MM.1S (cell line): Measurements from ENCODE around the gene MITF.

ENCODE experiments used
- DNase-seq: peaks from one replicate; pipeline ENCODE4 v3.0.0-alpha.2; 2015
- H2AFZ ChIP-seq: fragments of 300-600 bp; sonication (generic); 2 replicates; pipeline ENCODE4 v1.6.0; 2016; ENCODE audit warnings: antibody characterized with exemption, low read length
- H3F3A ChIP-seq: fragments of 300-600 bp; sonication (generic); 2 replicates; pipeline ENCODE4 v1.6.1; 2016; ENCODE audit warnings: mild to moderate bottlenecking, antibody characterized with exemption, low read length, moderate library complexity, mixed read lengths; ENCODE audit not compliant: insufficient read depth
- H3K27ac ChIP-seq: fragments of 300-600 bp; sonication (generic); 2 replicates; pipeline ENCODE4 v1.5.1; 2016; ENCODE audit warnings: mild to moderate bottlenecking, low read length
- H3K27me3 ChIP-seq: fragments of 300-600 bp; sonication (generic); replicated peaks from 2 replicates; pipeline ENCODE4 v1.6.0; 2016; ENCODE audit warnings: low read length; ENCODE audit not compliant: insufficient read depth
- H3K36me3 ChIP-seq: fragments of 300-600 bp; sonication (generic); replicated peaks from 2 replicates; pipeline ENCODE4 v1.6.1; 2016; ENCODE audit warnings: mild to moderate bottlenecking, low read length, mixed read lengths; ENCODE audit not compliant: insufficient read depth
- H3K4me1 ChIP-seq: fragments of 300-600 bp; sonication (generic); 2 replicates; pipeline ENCODE4 v1.6.1; 2016; ENCODE audit warnings: low read length, mixed read lengths
- H3K4me2 ChIP-seq: fragments of 300-600 bp; sonication (generic); 2 replicates; pipeline ENCODE4 v1.6.0; 2016; ENCODE audit warnings: low read depth, low read length
- H3K4me3 ChIP-seq: fragments of 300-600 bp; sonication (generic); 2 replicates; pipeline ENCODE4 v1.5.1; 2016; ENCODE audit warnings: low read length, mixed read lengths
- H3K79me2 ChIP-seq: fragments of 300-600 bp; sonication (generic); 2 replicates; pipeline ENCODE4 v1.6.1; 2016; ENCODE audit warnings: mixed run types, low read length, mixed read lengths
- H3K9ac ChIP-seq: fragments of 300-600 bp; sonication (generic); 2 replicates; pipeline ENCODE4 v1.6.1; 2016; ENCODE audit warnings: low read length, mixed read lengths
- H3K9me2 ChIP-seq: fragments of 300-600 bp; sonication (generic); replicated peaks from 2 replicates; pipeline ENCODE4 v1.6.1; 2016; ENCODE audit warnings: mild to moderate bottlenecking, low read length, mixed read lengths; ENCODE audit not compliant: insufficient read depth
- H3K9me3 ChIP-seq: fragments of 300-600 bp; sonication (generic); replicated peaks from 2 replicates; pipeline ENCODE4 v1.6.1; 2016; ENCODE audit warnings: mild to moderate bottlenecking, low read length, mixed read lengths; ENCODE audit not compliant: insufficient read depth
- H4K20me1 ChIP-seq: fragments of 300-600 bp; sonication (generic); 2 replicates; pipeline ENCODE4 v1.6.1; 2016; ENCODE audit warnings: mild to moderate bottlenecking, low read length, moderate library complexity, mixed read lengths; ENCODE audit not compliant: insufficient read depth
- EZH2 ChIP-seq: fragments of 300-600 bp; sonication (generic); optimal IDR thresholded peaks from 2 replicates; pipeline ENCODE3; 2017; ENCODE audit warnings: low read depth, mild to moderate bottlenecking, antibody characterized with exemption, low read length, mixed read lengths
- EZH2phosphoT487 ChIP-seq: fragments of 300-600 bp; sonication (generic); IDR thresholded peaks from 2 replicates; pipeline ENCODE4 v1.6.1; 2018; ENCODE audit warnings: antibody characterized with exemption, low read length
- TF ChIP-seq, protein P1 (sequence below): fragments of 300-600 bp; sonication (generic); IDR thresholded peaks from 2 replicates; pipeline ENCODE4 v1.5.1; 2016; ENCODE audit warnings: antibody characterized with exemption, low read length, mixed read lengths

Gene MITF

DNA sequence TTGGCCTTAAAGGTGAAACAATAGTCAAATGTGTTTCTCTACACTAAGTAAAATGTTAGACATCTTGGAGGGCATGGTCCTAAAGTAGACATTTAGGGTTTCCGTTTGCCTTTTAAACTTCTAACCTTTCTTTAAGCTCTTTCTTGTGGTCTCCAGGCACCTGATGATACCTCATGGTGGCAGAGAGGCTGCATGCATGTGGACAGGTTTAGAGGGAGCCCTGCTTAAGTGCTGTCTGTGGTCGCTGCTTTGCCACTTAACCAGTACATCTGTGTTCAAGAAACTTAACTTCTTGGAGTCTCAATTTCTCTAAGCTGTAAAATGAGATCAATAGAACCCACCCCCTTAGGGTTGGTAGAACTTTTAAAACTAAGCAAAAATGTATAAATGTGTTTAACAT is 6.2 kb downstream of the MITF start:
- H3K27ac ChIP-seq: no peak overlapping the region
- H3K4me3 ChIP-seq: no peak overlapping the region
- no peaks in the 10 kb centered on the region for H3F3A ChIP-seq
- H2AFZ ChIP-seq: no peak overlapping the region
- H3K4me1 ChIP-seq: 0 out of 2 replicates have a peak, but pooled peaks cover 4% of the 10 kb centered on the region
- peaks cover 21% of the 10 kb centered on the region for H3K79me2 ChIP-seq
- H3K9me2 ChIP-seq: no peaks in the 10 kb centered on the region
- H4K20me1 ChIP-seq: no peaks in the 10 kb centered on the region
- H3K4me2 ChIP-seq: no peak overlapping the region
- no peak for DNase-seq
- H3K9me3 ChIP-seq: no peaks in the 10 kb centered on the region
- no peaks in the 10 kb centered on the region for H3K27me3 ChIP-seq
- H3K9ac ChIP-seq: no peak overlapping the region
- no peaks in the 10 kb centered on the region for H3K36me3 ChIP-seq
- TF ChIP-seq EZH2 (no peak), EZH2phosphoT487 (no peak)
- TF ChIP-seq, protein P1, sequence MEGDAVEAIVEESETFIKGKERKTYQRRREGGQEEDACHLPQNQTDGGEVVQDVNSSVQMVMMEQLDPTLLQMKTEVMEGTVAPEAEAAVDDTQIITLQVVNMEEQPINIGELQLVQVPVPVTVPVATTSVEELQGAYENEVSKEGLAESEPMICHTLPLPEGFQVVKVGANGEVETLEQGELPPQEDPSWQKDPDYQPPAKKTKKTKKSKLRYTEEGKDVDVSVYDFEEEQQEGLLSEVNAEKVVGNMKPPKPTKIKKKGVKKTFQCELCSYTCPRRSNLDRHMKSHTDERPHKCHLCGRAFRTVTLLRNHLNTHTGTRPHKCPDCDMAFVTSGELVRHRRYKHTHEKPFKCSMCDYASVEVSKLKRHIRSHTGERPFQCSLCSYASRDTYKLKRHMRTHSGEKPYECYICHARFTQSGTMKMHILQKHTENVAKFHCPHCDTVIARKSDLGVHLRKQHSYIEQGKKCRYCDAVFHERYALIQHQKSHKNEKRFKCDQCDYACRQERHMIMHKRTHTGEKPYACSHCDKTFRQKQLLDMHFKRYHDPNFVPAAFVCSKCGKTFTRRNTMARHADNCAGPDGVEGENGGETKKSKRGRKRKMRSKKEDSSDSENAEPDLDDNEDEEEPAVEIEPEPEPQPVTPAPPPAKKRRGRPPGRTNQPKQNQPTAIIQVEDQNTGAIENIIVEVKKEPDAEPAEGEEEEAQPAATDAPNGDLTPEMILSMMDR: no peak

DNA sequence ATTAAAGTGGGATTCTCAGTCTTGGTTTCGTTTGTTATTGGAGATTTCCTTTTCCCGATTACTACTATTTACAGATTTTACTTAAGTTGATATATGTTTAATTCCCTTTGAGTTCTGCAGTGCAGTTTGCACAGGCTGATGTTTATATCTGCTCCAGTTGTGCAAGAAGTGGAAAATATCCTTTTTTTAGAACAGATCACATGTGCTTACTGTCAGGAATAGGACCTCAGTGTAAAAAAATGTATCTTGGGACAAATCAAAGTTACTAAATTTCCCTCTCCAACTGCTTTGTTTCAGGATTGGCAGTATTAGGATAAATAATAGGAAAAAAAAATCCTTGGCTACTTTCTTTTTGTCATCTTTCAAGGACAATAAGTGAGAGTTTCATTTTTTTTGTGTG is 6.9 kb downstream of the MITF start:
- Histone ChIP-seq H3K27me3 (no peaks in the 10 kb centered on the region), H4K20me1 (no peaks in the 10 kb centered on the region), H3K4me2 (no peak overlapping the region), H3K9ac (no peak overlapping the region), H3K79me2 (peaks cover 15% of the 10 kb centered on the region), H3F3A (no peaks in the 10 kb centered on the region), H2AFZ (no peak overlapping the region), H3K4me3 (no peak overlapping the region), H3K9me2 (no peaks in the 10 kb centered on the region), H3K9me3 (no peaks in the 10 kb centered on the region), H3K4me1 (0 out of 2 replicates have a peak, but pooled peaks cover 2% of the 10 kb centered on the region), H3K36me3 (no peaks in the 10 kb centered on the region), H3K27ac (no peak overlapping the region)
- no peak for DNase-seq
- TF ChIP-seq EZH2 (no peak), EZH2phosphoT487 (no peak)
- TF ChIP-seq, protein P1: no peak

DNA sequence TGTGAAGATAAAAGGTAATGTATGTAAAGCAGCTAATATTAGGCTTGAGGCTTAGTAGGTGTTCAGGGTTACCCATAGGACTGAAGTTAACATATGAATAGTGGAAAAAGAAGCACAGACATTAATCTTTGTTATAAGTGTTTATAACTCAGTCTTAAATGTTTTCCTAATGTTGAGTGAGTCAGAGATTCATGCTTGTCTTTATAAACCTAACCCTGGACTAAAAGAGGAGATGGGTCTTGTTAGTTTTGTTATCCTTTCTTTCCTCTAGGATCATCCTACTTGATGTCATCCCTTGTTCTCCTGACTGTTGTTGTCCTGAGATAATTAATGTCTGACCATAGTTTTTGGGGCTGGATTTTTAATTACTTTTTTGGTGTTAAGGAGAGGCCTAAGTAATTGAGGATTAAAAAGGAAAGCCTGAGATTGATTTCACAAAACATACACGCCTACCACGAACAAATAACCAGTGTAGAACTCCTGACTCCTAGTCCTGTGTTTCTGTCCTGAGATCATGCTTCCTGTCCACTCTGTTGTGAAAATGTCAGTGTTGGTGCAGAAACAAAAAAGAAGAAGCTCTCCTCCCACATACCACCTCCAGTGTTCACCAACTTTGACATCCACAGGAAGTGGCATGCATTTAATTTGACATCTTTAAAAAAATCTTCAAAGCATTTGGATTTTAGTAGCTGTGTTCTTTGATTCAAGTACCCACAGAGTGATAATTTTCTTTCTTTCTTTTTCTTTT is 8.4 kb downstream of the MITF start:
- no peaks in the 10 kb centered on the region for H3F3A ChIP-seq
- TF ChIP-seq, protein P1: no peak
- TF ChIP-seq EZH2 (no peak), EZH2phosphoT487 (no peak)
- peaks cover 6% of the 10 kb centered on the region; the same call in 1 of the 2 replicates for H3K79me2 ChIP-seq
- H3K27ac ChIP-seq: no peak overlapping the region
- 0 out of 2 replicates have a peak, but pooled peaks cover 2% of the 10 kb centered on the region for H3K4me1 ChIP-seq
- no peaks in the 10 kb centered on the region for H3K9me3 ChIP-seq
- no peak overlapping the region for H3K9ac ChIP-seq
- DNase-seq: no peak
- H3K4me3 ChIP-seq: no peak overlapping the region
- no peak overlapping the region for H3K4me2 ChIP-seq
- H4K20me1 ChIP-seq: no peaks in the 10 kb centered on the region
- H2AFZ ChIP-seq: no peak overlapping the region
- no peaks in the 10 kb centered on the region for H3K27me3 ChIP-seq
- H3K9me2 ChIP-seq: no peaks in the 10 kb centered on the region
- no peaks in the 10 kb centered on the region for H3K36me3 ChIP-seq
